ENCODE data around the gene ENO1.

DNA sequence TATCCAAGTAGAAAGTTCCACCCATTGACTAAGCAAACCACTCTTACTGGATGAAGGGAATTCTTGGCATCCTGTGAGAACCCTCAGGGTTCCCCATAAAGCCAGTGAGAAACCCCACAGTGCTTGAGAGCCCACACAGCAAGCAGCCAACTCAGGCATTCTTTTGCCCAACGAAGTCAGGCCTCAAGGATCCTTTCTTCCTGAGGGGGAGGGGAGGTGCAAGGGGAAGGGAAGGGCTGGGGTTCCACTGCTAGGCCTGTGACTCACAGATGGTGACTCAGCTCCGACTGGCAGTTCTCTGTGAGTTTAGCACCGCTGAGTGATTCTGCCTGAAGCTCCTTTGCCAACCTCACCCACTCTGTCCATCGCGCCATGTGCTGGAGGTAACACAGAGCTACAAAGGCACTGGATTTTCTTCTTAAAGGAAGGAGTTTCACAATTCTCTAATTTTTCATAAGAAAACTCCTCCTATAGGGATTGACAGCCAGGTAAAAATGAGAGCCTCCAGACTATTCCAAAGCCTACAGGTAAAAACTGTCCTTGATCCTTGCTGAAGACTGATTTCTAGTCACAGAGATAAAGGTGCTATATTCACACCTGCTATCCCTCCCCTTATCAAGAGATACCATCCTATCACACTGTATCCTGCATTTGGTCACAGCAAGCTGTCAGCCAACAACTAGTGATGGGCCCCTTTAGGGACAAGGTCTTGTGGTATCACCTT is 4.8 kb downstream of the ENO1 start:
- peak; percentile 58 for TF ChIP-seq POLR2A (IDR thresholded peaks at IDR 0.05; ENCODE audit: low read depth, low read length)
- TF ChIP-seq, protein P1, sequence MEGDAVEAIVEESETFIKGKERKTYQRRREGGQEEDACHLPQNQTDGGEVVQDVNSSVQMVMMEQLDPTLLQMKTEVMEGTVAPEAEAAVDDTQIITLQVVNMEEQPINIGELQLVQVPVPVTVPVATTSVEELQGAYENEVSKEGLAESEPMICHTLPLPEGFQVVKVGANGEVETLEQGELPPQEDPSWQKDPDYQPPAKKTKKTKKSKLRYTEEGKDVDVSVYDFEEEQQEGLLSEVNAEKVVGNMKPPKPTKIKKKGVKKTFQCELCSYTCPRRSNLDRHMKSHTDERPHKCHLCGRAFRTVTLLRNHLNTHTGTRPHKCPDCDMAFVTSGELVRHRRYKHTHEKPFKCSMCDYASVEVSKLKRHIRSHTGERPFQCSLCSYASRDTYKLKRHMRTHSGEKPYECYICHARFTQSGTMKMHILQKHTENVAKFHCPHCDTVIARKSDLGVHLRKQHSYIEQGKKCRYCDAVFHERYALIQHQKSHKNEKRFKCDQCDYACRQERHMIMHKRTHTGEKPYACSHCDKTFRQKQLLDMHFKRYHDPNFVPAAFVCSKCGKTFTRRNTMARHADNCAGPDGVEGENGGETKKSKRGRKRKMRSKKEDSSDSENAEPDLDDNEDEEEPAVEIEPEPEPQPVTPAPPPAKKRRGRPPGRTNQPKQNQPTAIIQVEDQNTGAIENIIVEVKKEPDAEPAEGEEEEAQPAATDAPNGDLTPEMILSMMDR (IDR thresholded peaks at IDR 0.05; ENCODE audit: extremely low read depth in 1 of 2, insufficient read depth in 1 of 2, low read depth in 1 of 2, low read length in 2 of 2): no peak

Measured in endothelial cell of umbilical vein (primary cell).